Mucosa of rectum (tissue), 2 donors: ENCODE data around the gene CROCC2.

Experiments used
- H3K27ac ChIP-seq, 2 donors: one replicate each; pipeline ENCODE4 v1.7.0; 2013; ENCODE audit warnings: inconsistent platforms in 2 of 2, low read depth in 2 of 2, low read length in 2 of 2
- H3K27me3 ChIP-seq, 2 donors: one replicate each; pipeline ENCODE4 v1.7.0; 2013; ENCODE audit warnings: low read length in 2 of 2; ENCODE audit not compliant: control insufficient read depth in 2 of 2, insufficient read depth in 2 of 2
- H3K36me3 ChIP-seq, 2 donors: one replicate each; pipeline ENCODE4 v1.7.0; 2013; ENCODE audit warnings: low read length in 2 of 2; ENCODE audit not compliant: control insufficient read depth in 2 of 2, insufficient read depth in 2 of 2
- H3K4me1 ChIP-seq, 2 donors: one replicate each; pipeline ENCODE4 v1.7.0; 2013; ENCODE audit warnings: low read length in 2 of 2, mild to moderate bottlenecking in 1 of 2; ENCODE audit not compliant: control insufficient read depth in 2 of 2, insufficient read depth in 2 of 2
- H3K4me3 ChIP-seq, 2 donors: one replicate each; pipeline ENCODE4 v1.7.0; 2013; ENCODE audit warnings: low read length in 2 of 2
- H3K9ac ChIP-seq, 2 donors: one replicate each; pipeline ENCODE4 v1.7.0; 2013; ENCODE audit warnings: low read length in 2 of 2, low read depth in 1 of 2, mild to moderate bottlenecking in 1 of 2
- H3K9me3 ChIP-seq, 2 donors: one replicate each; pipeline ENCODE4 v1.7.0; 2013; ENCODE audit warnings: low read length in 2 of 2; ENCODE audit not compliant: control insufficient read depth in 2 of 2
- donor health status: healthy.
- donor health status: Normal muscosa, but diverticular disease.

The CROCC2 gene

GRCh38 chr2:240876475-240877251 lies 29.5 kb upstream of the CROCC2 start:
- H3K4me1 ChIP-seq, result peaks cover 26 to 40% of the 10 kb centered on the region in 2 donors
- H3K9ac ChIP-seq, result peak overlapping the region in 1 of 2 donors; percentile 39
- H3K27ac ChIP-seq, result peak overlapping the region; percentile 72 to 76
- no peaks in the 10 kb centered on the region for H3K27me3 ChIP-seq
- no peaks in the 10 kb centered on the region for H3K9me3 ChIP-seq
- H3K36me3 ChIP-seq, result no peaks in the 10 kb centered on the region
- no peak overlapping the region for H3K4me3 ChIP-seq

- no peaks in the 10 kb centered on the region for H3K36me3 ChIP-seq
- peaks cover 26 to 40% of the 10 kb centered on the region in 2 donors for H3K4me1 ChIP-seq
Observed at GRCh38 chr2:240877460-240878340, 28.4 kb upstream of the CROCC2 start.

GRCh38 chr2:240878341-240878936 lies 27.7 kb upstream of the CROCC2 start:
- no peaks in the 10 kb centered on the region for H3K27me3 ChIP-seq
- no peak overlapping the region for H3K27ac ChIP-seq
- peaks cover 26 to 38% of the 10 kb centered on the region in 2 donors for H3K4me1 ChIP-seq
- no peak overlapping the region for H3K9ac ChIP-seq
- no peak overlapping the region for H3K4me3 ChIP-seq
- no peaks in the 10 kb centered on the region for H3K36me3 ChIP-seq
- no peaks in the 10 kb centered on the region for H3K9me3 ChIP-seq

More at GRCh38 chr2:240877460-240878340, 28.4 kb upstream of the CROCC2 start:
- H3K9ac ChIP-seq, result no peak overlapping the region
- H3K27me3 ChIP-seq, result no peaks in the 10 kb centered on the region
- no peaks in the 10 kb centered on the region for H3K9me3 ChIP-seq
- no peak overlapping the region for H3K27ac ChIP-seq
- no peak overlapping the region for H3K4me3 ChIP-seq

GRCh38 chr2:240879105-240879504 lies 27.0 kb upstream of the CROCC2 start:
- H3K4me1 ChIP-seq, result peaks cover 26 to 32% of the 10 kb centered on the region in 2 donors
- H3K9me3 ChIP-seq, result no peaks in the 10 kb centered on the region

GRCh38 chr2:240881913-240882312 lies 24.2 kb upstream of the CROCC2 start:
- H3K9me3 ChIP-seq, result no peaks in the 10 kb centered on the region
- H3K27ac ChIP-seq, result no peak overlapping the region
- H3K4me1 ChIP-seq, result peaks cover 2 to 4% of the 10 kb centered on the region in 2 donors
- no peak overlapping the region for H3K9ac ChIP-seq
- H3K27me3 ChIP-seq, result no peaks in the 10 kb centered on the region
- H3K4me3 ChIP-seq, result no peak overlapping the region
- no peaks in the 10 kb centered on the region for H3K36me3 ChIP-seq

More at GRCh38 chr2:240879105-240879504, 27.0 kb upstream of the CROCC2 start:
- Histone ChIP-seq H3K9ac (no peak overlapping the region), H3K36me3 (no peaks in the 10 kb centered on the region), H3K4me3 (no peak overlapping the region), H3K27me3 (no peaks in the 10 kb centered on the region), H3K27ac (no peak overlapping the region)

- Histone ChIP-seq H3K9me3 (no peaks in the 10 kb centered on the region), H3K27me3 (no peaks in the 10 kb centered on the region), H3K4me3 (no peak overlapping the region), H3K9ac (no peak overlapping the region), H3K4me1 (peaks cover 4 to 7% of the 10 kb centered on the region in 2 donors), H3K27ac (no peak overlapping the region), H3K36me3 (no peaks in the 10 kb centered on the region)
Observed at GRCh38 chr2:240884221-240884620, 21.9 kb upstream of the CROCC2 start.

- Histone ChIP-seq H3K9ac (no peak overlapping the region), H3K4me3 (no peak overlapping the region), H3K9me3 (no peaks in the 10 kb centered on the region), H3K36me3 (no peaks in the 10 kb centered on the region), H3K27ac (no peak overlapping the region), H3K27me3 (no peaks in the 10 kb centered on the region), H3K4me1 (peaks cover 9 to 13% of the 10 kb centered on the region in 2 donors)
Observed at GRCh38 chr2:240884745-240885144, 21.4 kb upstream of the CROCC2 start.

GRCh38 chr2:240885566-240885965 lies 20.6 kb upstream of the CROCC2 start:
- Histone ChIP-seq H3K9me3 (no peaks in the 10 kb centered on the region), H3K27me3 (no peaks in the 10 kb centered on the region), H3K36me3 (no peaks in the 10 kb centered on the region), H3K9ac (no peak overlapping the region), H3K4me1 (peaks cover 12 to 18% of the 10 kb centered on the region in 2 donors), H3K4me3 (no peak overlapping the region), H3K27ac (no peak overlapping the region)

- Histone ChIP-seq H3K4me3 (no peak overlapping the region), H3K9me3 (no peaks in the 10 kb centered on the region), H3K27ac (no peak overlapping the region), H3K36me3 (no peaks in the 10 kb centered on the region), H3K27me3 (no peaks in the 10 kb centered on the region), H3K9ac (no peak overlapping the region), H3K4me1 (peaks cover 12 to 18% of the 10 kb centered on the region in 2 donors)
Observed at GRCh38 chr2:240886023-240886565, 20.0 kb upstream of the CROCC2 start.
